Gastrocnemius medialis (tissue), 4 donors: ENCODE measurements around the gene DHPS.

Experiments used
- CTCF ChIP-seq, 5 experiments: fragments of 450-650 bp in 3 of 5; fragments of 200-600 bp in 2 of 5; sonication (generic) in 2 of 5; IDR thresholded peaks in 4 of 5; conservative IDR thresholded peaks in 1 of 5; 1 replicate in 4 of 5; 2 replicates in 1 of 5; pipeline ENCODE4 v1.5.1; 2016 to 2019; ENCODE audit warnings: antibody characterized with exemption in 5 of 5, mild to moderate bottlenecking in 3 of 5, moderate library complexity in 3 of 5
- POLR2A ChIP-seq, 2 donors: fragments of 450-650 bp; IDR thresholded peaks; one replicate each; pipeline ENCODE4 v1.6.1; 2017; ENCODE audit warnings: antibody characterized with exemption in 2 of 2, mild to moderate bottlenecking in 2 of 2, moderate library complexity in 2 of 2

GRCh38 chr19:12666265-12667048 is 15.2 kb downstream of the DHPS start, which contains the start of the genes MAN2B1 and WDR83:
- TF ChIP-seq CTCF (IDR thresholded peaks at IDR 0.05 in 4 of 5, conservative IDR thresholded peaks at IDR 0.05 in 1 of 5) (no peak), POLR2A (IDR thresholded peaks at IDR 0.05) (peak in 1 of 2 donors; percentile 55)
